MM.1S (cell line): ENCODE results near the gene MPG.

Experiments used
- EZH2 ChIP-seq: fragments of 300-600 bp; sonication (generic); optimal IDR thresholded peaks from 2 replicates; pipeline ENCODE3; 2017; ENCODE audit warnings: low read depth, mild to moderate bottlenecking, antibody characterized with exemption, low read length, mixed read lengths
- TF ChIP-seq, protein P1 (sequence below): fragments of 300-600 bp; sonication (generic); IDR thresholded peaks from 2 replicates; pipeline ENCODE4 v1.5.1; 2016; ENCODE audit warnings: antibody characterized with exemption, low read length, mixed read lengths

DNA sequence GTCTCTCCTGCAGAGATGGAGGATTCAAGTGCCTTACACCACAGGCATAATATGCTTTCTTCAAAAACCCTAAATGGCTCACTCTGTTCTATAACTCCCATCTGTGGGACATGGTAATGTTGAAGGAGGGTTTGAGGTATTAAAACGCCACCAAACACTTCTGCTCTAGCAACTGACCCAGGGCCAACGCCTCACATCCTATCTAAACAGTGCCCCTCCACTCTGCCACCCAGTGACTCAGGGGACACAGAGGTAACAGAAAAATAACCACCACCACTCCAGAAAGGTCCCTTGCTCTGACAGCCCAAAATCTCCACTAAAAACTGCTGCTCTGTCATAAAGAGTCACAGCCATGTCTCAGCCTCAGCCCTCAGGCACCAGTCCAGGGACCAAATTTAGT is 42.7 kb downstream of the MPG start:
- TF ChIP-seq, protein P1, sequence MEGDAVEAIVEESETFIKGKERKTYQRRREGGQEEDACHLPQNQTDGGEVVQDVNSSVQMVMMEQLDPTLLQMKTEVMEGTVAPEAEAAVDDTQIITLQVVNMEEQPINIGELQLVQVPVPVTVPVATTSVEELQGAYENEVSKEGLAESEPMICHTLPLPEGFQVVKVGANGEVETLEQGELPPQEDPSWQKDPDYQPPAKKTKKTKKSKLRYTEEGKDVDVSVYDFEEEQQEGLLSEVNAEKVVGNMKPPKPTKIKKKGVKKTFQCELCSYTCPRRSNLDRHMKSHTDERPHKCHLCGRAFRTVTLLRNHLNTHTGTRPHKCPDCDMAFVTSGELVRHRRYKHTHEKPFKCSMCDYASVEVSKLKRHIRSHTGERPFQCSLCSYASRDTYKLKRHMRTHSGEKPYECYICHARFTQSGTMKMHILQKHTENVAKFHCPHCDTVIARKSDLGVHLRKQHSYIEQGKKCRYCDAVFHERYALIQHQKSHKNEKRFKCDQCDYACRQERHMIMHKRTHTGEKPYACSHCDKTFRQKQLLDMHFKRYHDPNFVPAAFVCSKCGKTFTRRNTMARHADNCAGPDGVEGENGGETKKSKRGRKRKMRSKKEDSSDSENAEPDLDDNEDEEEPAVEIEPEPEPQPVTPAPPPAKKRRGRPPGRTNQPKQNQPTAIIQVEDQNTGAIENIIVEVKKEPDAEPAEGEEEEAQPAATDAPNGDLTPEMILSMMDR: no peak
- no peak for TF ChIP-seq EZH2
